ENCODE results near the gene CDC26. TPM values are rescaled to one million over a fixed set of nuclear protein-coding genes. Genes with fewer than 3 reads are reported as not detected.
A peak's percentile ranks its signal among the peaks of the same experiment; 100 is the strongest.

Gene CDC26
- total RNA-seq: 17.8 TPM

DNA sequence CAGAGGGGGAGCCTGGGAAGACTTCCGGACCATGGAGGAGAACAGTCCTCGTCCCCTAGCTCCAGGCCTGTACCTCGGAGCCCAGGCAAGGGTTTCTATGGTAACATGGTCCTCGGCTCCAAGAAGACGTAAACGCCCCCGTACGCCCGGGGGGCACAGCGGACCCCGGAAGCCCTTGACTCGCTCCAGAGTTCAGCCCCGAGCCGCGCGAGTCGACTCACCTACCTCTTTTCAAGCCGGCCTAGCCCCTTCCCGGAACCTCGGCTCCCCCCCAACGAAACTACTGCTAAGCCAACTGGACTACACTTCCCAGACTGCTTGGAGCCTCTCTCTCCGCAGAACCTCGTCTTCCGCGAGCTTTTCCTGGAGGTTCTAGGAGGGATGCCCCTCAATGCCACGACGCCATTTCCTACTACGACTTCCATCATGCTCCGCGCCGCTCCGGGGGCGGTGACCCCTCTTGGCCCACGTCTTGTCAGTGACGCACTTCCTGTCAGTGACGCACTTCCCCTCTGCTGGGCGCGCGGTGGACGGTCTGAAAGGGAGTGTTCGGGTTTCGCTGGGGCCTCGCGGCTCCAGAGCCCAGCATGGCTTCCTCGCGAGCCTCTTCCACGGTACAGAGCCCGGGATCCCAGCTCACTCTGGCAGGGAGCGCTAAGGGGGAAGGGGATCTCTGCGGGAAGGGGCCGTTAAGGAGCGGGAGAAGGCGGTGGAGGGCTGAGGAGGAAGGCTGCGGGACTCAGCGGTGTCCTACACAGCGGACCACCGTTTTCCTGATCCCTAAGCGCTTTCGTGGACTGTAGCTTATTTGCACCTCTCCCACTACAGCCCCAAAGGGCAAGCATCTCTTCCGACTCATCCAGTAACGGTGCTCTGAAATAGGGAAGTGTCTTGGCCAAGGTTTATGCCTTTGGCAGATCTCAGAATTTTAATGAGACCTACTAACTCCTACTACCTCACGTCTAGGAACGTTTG lies at the start of gene CDC26, which contains the start of gene PRPF4:
Gene CDC26, minus strand, starts transcription at position 416 of the 975 bp plus-strand sequence. CDS start 3,065 bp downstream, outside the sequence.
Gene PRPF4, plus strand, starts transcription at position 502 of the 975 bp plus-strand sequence. Its CDS starts 86 bp downstream, at position 588.
- ATAC-seq (peak; percentile 91), DNase-seq (ENCODE audit: low spot score) (peak; percentile 97)

DNA sequence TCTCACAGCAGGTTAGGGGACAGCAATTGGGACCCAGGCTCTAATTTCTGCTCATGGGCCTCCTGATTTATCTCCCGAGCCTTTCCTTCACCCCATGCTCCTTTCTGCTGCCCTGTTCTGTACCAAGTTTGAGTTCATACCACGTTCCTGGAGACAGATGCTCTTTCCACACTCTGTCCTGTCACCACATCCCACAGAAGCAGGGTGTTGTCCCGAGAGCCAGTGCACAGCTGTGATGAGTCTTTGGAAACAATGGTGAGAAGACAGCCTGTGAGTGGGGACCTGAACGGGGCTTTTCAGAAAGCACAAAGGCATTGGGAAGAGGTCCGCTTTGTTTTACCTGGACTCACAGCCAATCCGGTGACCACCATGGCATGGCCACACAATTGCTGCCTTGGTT lies 47.3 kb upstream of the CDC26 start:
- DNase-seq (ENCODE audit: low spot score): no peak
- ATAC-seq: no peak

DNA sequence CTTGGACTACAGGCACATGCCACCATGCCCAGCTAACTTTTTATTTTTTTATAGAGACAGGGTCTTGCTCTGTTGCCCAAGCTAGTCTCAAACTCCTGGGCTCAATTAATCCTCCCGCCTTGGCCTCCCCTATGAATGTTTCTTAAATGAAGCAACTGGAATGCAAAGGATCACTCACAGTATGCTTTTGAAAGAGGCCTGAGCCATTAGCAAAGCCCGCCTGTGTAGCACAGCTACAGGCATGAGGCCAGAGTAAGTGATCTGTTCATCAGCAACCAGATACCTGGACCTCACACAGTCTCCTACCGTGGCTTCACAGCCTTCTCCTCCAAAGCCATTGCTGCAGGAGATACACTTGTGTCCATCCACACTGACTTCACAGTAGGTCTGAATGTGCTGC lies 44.7 kb upstream of the CDC26 start:
- ATAC-seq: no peak
- no peak for DNase-seq (ENCODE audit: low spot score)

DNA sequence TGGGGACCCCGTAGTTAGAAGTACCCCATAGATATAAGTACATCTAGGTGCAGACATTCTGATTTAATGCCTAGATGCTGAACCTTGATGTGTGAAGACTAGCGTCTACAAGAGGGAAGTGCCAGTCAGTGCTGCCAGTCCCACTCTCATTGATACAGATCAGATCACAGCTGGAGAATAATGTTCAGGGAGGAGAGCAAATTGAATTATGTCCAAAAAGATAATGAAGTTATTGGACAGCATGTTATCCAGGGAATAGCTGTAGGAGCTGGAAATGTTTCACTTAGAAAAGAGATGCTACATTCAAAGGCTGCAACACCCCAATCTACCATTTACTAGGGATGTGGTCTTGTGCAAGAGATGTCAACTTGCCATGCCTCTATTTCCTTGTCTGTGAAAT lies 43.7 kb upstream of the CDC26 start:
- no peak for ATAC-seq
- no peak for DNase-seq (ENCODE audit: low spot score)

DNA sequence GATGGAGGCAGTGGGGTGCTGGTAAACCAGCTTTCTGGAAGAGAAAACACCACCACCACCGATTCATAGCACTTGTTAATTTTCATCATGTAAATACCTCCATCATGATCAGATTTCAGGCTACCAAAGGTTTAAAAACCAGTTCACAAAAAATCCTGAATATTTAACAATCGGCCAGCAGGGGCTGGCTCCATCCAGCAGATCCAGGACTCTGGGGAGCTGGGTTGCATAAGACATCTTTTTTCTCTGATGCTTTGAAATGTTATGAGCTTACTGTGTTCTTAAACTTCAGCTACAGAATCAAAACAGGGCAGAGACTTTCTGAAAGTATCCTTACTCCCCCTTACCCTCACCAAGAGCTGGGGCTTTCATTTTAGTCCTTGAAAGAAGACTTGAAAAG lies 42.4 kb upstream of the CDC26 start:
- ATAC-seq: peak; percentile 42
- DNase-seq (ENCODE audit: low spot score): no peak

DNA sequence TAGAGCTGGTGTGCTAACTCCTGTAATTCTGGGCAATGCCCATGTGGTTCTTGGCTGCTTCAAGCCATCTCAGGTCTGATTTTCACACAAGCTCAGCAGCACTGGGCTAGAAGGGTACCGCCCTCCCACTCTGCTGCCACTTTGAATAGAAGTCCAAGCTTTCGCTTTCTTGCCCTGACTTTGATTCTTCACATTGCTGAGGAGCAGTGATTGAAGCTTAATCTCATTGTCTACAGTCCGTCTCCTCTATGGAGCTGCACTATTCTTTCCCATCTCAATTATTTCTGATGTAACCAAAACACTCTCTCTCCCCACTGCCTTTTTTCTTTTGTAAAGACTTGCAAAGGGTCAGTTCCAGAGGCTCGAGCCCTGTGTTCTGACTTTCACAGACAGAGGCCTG lies 40.7 kb upstream of the CDC26 start:
- ATAC-seq: no peak
- DNase-seq (ENCODE audit: low spot score): no peak

DNA sequence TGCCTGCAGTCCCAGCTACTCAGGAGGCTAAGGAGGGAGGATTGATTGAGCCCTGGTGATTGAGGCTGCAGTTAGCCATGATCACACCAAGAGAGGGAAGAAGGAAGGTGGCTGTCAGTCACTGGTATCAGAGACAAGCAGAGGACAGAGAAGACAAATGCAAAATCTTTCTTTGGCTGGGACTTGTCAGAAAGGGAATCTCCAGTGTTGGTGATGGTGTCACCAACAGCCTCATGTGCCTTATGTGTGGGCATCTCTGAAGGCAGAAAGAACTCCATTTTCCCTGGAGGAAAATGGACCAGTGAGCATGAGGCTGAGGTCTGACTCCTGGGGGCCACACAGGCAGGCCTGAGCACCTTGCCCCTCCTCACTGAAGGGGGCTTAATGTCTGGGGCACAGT lies 39.9 kb upstream of the CDC26 start:
- DNase-seq (ENCODE audit: low spot score): no peak

DNA sequence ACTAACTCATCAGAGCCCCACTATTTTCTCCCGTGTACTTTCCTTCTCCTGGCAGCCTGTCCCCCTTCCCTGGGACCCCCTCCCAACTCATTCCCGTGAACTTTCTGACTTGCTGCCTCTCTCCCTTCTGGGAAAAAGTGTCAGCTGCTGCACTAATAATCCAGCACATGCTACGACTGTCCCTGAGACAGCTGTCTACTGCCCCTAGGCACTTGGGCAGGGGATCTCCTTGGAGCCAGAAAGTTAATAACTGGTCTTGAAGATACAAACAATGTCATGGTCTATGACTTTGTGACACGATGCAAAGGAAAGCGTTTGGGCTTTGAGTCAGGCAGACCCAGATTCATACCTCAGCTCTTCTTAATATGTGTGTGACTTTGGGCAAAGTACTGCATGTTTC lies 37.9 kb upstream of the CDC26 start:
- no peak for DNase-seq (ENCODE audit: low spot score)
- no peak for ATAC-seq

More for the DNA sequence above, 39.9 kb upstream of the CDC26 start:
- no peak for ATAC-seq

DNA sequence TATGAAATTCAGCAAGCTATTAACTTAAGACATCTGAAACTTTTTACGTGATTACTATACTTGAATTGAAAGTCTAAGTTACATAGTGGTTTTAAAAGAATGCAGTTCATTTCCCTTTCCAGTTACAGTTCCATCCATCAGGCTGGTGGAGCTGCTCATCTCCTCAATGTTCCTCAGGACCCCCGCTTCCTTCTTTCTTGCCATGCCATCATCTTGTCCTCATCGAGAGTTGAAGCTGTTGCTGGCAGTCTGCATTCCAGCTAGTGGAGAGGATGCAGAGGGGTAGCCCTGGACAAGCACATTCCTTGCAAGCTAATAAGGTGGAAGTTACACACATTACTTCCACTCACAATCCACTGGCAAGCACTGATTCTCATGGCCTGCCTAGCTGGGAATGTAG lies 36.6 kb upstream of the CDC26 start:
- ATAC-seq (no peak), DNase-seq (ENCODE audit: low spot score) (no peak)

DNA sequence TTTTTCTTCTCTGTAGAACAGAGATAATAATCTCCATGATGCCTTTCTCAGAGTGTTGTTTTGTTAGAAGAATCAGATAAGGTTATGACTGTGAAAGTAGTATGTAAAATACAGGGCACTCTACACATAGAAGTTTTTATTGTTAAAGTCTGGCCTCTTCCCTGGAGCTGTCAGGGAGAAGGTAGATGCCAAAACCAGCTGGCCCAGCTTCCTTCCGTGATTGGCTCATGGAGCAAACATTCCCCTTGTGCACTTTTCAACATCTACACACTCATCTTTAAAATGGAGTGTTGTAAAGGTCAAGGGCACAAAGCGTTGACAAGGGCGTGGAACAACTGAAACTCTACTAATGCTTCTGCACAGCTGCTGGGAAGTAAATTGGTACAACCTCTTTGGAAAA lies 35.2 kb upstream of the CDC26 start:
- ATAC-seq: no peak
- no peak for DNase-seq (ENCODE audit: low spot score)

DNA sequence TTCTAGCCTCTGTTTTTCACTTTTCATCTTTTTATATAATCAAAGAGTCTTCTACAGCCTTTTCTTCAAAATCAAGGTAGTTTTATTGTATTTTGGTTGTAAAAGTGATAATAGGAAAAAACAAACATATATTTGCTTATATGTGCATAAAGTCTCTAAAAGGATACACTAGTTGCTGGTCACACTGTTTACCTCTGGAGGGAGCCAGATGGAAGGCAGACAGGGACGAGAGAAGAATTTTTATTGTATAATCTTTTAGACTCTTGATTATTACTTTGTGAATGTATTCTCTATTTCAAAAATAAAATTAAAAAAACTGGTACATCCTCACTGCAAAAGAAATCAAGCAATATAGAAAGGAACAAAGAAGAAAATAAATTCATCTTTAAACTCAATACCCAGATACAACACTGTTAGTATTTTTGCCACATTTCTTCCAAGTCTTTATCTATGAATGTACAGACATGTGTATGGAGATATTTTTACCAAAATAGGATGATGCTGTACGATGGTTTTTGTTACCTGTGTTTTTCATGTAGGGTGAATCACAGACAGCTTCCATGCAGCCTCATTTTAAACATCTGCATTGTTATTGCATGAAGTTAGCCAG lies 33.9 kb upstream of the CDC26 start:
- ATAC-seq (peak; percentile 88), DNase-seq (ENCODE audit: low spot score) (no peak)

DNA sequence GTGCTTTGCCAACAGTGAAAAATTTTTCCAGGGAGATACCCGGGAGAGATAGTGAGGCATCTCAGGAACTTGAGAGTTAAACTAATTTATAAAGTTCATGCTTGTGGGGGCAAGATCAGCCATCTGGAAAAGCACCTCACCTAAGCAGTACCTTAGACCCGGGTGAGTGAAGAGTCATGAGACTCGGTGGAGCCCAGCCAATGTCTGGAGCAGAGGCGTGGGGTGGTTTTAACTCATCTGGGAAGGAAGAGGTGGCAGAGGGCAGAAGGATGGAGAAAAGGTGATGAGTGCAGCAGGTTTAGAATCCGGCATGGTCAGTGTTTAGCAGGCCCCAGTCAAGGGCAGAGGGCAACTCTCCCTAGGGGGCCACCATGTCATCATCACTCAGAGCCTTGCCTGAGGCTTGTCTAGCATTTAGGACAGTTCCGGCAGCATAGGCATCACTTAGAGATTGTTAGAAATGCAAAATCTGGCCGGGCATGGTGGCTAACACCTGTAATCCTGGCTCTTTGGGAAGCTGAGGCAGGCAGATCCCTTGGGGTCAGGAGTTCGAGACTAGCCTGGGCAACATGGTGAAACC lies 32.1 kb upstream of the CDC26 start:
- ATAC-seq (no peak), DNase-seq (ENCODE audit: low spot score) (no peak)

DNA sequence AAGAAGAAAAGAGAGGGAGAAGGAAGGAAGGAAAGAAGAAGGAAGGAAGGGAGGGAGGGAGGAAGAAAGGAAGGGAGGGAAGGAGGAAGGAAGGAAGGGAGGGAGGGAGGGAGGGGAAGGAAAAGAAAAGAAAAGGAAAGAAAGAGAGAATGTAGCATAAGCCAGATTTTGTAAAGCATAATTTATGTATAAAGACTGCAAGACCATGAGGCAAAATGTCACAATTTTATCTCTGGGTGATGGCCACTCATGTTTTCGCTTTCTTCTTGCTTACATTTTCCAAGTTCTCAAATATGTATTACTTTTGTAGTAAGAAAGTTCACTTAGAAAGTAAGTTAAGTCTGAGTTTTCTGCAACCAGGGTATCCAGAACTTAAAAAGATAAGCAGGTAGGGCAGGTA lies 31.2 kb upstream of the CDC26 start:
- ATAC-seq (no peak), DNase-seq (ENCODE audit: low spot score) (no peak)

DNA sequence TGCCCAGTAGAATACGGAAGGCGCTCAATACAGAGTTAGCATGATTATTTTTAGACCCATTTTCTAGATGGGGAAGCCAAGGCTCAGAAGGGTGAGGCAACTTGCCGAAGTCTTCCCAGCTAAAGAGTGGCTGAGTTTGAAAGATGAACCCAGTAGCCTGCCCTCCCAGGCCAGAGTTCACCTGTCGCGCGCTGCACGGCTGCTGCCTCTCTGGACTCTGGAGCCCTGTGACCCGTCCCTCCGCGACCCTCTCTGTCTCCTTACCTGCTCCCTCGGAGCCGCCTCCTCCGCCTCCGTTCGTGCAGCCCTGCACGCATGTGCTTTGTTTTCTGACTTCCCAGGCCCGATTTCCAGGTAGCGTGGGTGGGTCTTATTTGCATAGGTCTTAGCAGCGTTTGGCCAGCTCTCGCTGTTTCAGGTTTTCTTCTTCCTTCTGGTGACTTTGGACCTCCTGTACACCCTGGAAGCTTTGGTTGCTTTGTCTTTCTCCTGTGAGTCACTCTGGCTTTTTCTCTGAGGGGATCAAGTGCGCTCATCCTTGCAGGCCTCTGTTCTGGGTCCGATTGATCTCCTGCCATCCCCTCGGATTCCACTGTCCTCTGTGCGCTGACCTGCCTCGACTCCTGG lies 27.5 kb upstream of the CDC26 start, which contains the start of gene RNF183:
Gene RNF183, minus strand, starts transcription at position 585 of the 627 bp plus-strand sequence. CDS start 5,192 bp downstream, outside the sequence.
- DNase-seq (ENCODE audit: low spot score): no peak

DNA sequence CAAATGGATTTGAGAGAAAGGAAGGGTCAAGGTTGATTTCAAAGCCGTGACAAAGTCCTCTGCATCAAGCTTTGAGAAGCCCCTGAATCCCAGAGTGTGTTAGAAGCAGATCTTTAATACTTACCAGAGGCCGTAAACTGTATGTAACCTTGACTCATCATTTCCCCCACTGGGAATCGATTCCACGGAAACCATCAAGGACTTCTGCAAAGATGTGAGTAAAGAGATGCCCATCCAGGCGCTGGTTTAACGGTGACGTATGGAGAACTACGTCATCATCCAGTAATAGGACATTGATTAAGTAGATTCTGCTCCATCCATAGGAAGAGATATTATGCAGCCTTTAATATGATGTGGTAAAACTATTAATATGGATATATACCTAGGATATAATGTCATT lies 26.2 kb upstream of the CDC26 start:
- DNase-seq (ENCODE audit: low spot score) (no peak), ATAC-seq (no peak)

More for the DNA sequence above, 27.5 kb upstream of the CDC26 start, which contains the start of gene RNF183:
- no peak for ATAC-seq

DNA sequence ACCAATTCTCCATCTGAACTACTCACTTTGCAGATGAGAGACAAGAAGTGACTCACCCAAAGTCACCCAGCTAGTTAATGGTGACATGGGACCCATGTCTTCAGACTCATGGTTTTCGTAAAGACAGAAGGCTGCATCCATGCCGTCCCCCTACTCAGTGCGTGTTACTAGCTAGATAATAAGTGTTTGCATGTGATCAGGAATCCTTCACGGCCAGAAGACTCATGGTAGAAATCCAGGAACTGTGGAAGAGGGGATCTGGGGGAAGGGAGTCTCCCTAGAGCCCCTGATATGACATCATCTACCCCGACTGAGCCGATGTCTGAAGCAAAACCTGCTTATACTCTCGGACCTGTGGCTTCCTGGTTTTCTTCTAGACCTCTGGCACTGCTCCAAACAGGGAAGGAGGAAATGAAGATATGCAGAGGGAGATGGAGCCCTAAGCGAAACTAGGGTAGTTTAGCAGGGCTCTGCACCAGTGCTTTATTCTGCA lies 24.5 kb upstream of the CDC26 start:
- DNase-seq (ENCODE audit: low spot score) (no peak), ATAC-seq (peak; percentile 15)

DNA sequence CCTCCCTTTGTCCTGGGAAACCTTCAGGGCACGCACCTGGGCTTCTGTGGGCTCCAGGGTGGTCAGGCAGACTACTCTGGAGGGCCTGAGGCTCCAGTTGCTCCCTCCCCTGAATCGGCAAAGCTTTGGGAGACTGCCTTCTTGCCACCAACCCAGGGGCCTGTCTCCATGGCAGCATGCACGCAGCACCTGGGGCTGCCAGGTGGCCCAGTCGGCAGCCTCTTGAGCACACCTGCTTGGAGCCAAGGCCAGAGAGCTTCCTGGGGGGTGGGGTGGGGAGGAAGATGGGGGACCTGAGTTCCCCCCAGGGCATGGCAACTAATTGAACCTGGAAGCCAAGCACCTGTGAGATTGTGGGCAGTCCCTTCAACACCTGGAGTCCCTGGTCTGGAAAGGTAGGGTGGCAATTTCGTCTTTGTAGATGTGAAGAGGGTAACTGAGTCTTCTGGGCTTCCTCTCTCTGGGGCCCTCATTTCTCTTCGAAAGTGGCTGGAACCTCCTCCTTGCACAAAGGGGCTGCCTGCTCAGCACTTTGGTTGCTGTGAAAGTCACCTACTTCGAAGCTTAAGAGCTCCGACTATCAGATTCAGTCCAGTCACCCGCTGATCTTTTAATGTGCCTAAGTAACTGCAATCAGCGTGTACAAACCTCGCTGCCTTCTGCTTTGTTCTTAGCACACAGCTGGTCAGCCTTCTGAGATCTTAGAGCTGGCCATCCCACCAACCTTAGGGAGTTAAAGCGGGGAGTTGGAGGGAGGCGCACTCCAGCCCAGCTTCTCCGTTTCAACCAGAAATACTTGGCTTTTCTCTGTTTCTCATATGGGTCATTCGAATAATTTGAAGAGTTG lies 23.8 kb upstream of the CDC26 start:
- ATAC-seq: no peak
- DNase-seq (ENCODE audit: low spot score): no peak

DNA sequence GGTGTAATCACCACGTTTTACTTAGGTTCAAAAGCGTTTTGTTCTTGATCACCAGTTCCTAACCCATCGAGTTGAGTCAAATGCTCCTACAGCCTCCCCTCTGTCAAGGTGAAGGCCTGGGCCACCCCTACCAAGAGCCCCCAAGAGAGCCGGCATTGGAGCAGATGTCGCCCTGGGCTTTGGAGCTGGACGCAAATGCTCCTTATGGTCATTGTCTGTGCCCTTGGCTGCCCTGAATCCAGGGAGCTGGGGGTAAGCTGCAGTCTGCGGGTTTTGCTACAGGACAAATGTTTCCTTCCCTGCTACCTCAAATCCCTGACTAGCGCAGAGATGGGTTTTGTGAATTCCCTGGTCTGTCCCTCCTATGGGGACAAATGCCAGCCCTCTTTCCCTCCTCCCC lies 22.9 kb upstream of the CDC26 start:
- no peak for ATAC-seq
- DNase-seq (ENCODE audit: low spot score): no peak

DNA sequence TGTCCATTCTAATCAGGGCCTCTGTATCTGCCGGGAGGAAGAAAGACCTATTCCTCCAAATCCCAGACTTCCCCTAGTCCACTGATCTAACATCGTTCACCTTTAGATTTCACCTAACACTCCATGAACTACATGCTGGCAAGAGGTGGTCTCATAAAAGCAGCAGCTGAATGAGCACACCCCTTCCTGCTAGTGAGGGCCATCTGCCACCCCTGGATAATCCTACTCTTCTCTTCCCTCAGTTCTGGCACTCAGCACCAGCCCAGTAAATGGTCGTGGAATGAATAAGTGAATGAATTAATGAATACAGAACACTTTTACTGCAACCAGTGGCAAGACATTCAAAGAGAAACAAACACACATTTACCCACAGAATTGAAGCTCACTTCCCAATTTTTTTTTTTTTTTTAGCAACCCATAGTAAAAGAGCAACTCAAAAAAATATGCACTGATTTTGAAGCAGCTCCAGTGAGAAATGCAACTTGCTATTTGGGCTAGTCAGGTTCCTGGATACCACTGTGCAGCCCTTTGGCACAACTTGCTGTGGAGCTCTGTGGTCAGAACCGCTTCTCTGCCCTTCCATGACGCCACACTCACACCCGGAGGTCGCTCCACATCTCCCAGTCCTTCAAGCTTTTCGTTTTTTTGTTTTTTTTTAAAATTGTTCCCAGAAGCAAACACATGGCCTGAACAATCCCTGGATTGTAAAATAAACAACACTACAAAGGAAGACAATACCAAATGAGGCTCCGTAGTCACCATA lies 21.6 kb upstream of the CDC26 start:
- ATAC-seq (no peak), DNase-seq (ENCODE audit: low spot score) (no peak)
